Neural progenitor cell (in vitro differentiated cells): Measurements from ENCODE around the gene MILR1. TPM values are rescaled to one million over a fixed set of nuclear protein-coding genes. Genes with fewer than 3 reads are reported as not detected.

Source experiments
- DNase-seq: peaks from one replicate; pipeline ENCODE4 v3.0.0-alpha.2; 2016; ENCODE audit warnings: low spot score
- H2AFZ ChIP-seq: fragments of 200-600 bp; sonication (generic); replicated peaks from 2 replicates; pipeline ENCODE4 v1.6.1; 2016; ENCODE audit warnings: antibody characterized with exemption
- H3F3A ChIP-seq: fragments of 200-600 bp; sonication (generic); 2 replicates; pipeline ENCODE4 v1.6.1; 2016; ENCODE audit warnings: antibody characterized with exemption, low read depth
- H3K27ac ChIP-seq: fragments of 200-600 bp; sonication (generic); 2 replicates; pipeline ENCODE4 v1.5.1; 2016; ENCODE audit warnings: mild to moderate bottlenecking
- H3K27me3 ChIP-seq: fragments of 200-600 bp; sonication (generic); 2 replicates; pipeline ENCODE4 v1.6.1; 2016; ENCODE audit warnings: mild to moderate bottlenecking, moderate library complexity
- H3K36me3 ChIP-seq: fragments of 200-600 bp; sonication (generic); 2 replicates; pipeline ENCODE4 v1.5.1; 2016
- H3K4me1 ChIP-seq: fragments of 200-600 bp; sonication (generic); 2 replicates; pipeline ENCODE4 v1.6.1; 2016; ENCODE audit warnings: mixed run types
- H3K4me2 ChIP-seq: fragments of 200-600 bp; sonication (generic); 2 replicates; pipeline ENCODE4 v1.6.1; 2016
- H3K4me3 ChIP-seq: fragments of 200-600 bp; sonication (generic); 2 replicates; pipeline ENCODE4 v1.5.1; 2016
- H3K79me2 ChIP-seq: fragments of 200-600 bp; sonication (generic); 2 replicates; pipeline ENCODE4 v1.6.1; 2016; ENCODE audit warnings: low read depth
- H3K9ac ChIP-seq: fragments of 200-600 bp; sonication (generic); 2 replicates; pipeline ENCODE4 v1.6.1; 2016
- H3K9me3 ChIP-seq: fragments of 200-600 bp; sonication (generic); 2 replicates; pipeline ENCODE4 v1.5.1; 2016; ENCODE audit warnings: low read depth
- H4K20me1 ChIP-seq: fragments of 200-600 bp; sonication (generic); 2 replicates; pipeline ENCODE4 v1.6.1; 2016; ENCODE audit warnings: low read depth
- H3K27ac Mint-ChIP-seq: 3 replicates; pipeline ENCODE4 v1.8.0; 2021; ENCODE audit warnings: mixed read lengths
- H3K27me3 Mint-ChIP-seq: 2 replicates; pipeline ENCODE4 v1.8.0; 2022; ENCODE audit warnings: low read depth, mild to moderate bottlenecking, inconsistent platforms, moderate library complexity, mixed read lengths; ENCODE audit not compliant: insufficient read depth
- H3K36me3 Mint-ChIP-seq: 3 replicates; pipeline ENCODE4 v1.8.0; 2021; ENCODE audit warnings: mixed read lengths
- H3K4me1 Mint-ChIP-seq: 3 replicates; pipeline ENCODE4 v1.8.0; 2021; ENCODE audit warnings: mixed read lengths
- H3K4me3 Mint-ChIP-seq: 3 replicates; pipeline ENCODE4 v1.8.0; 2021; ENCODE audit warnings: mild to moderate bottlenecking, moderate library complexity, mixed read lengths
- H3K9me3 Mint-ChIP-seq: 3 replicates; pipeline ENCODE4 v1.8.0; 2020; ENCODE audit warnings: mixed read lengths
- CTCF ChIP-seq: fragments of 200-600 bp; sonication (generic); IDR thresholded peaks from 2 replicates; pipeline ENCODE4 v1.5.1; 2017; ENCODE audit warnings: antibody characterized with exemption, mild to moderate bottlenecking
- EZH2 ChIP-seq: fragments of 200-600 bp; sonication (generic); IDR thresholded peaks from 2 replicates; pipeline ENCODE4 v1.6.1; 2017; ENCODE audit warnings: antibody characterized with exemption, mild to moderate bottlenecking, moderate library complexity
- EZH2phosphoT487 ChIP-seq: fragments of 200-600 bp; sonication (generic); IDR thresholded peaks from 2 replicates; pipeline ENCODE4 v1.6.1; 2017; ENCODE audit warnings: antibody characterized with exemption
- microRNA counts: library from miRNA; unstranded; fragments of <30 nt; microRNA quantifications from one replicate; lab custom pipeline; 2016
- microRNA-seq: library from miRNA; unstranded; fragments of <30 nt; microRNA quantifications from one replicate; pipeline ENCODE4, GENCODE V29; 2016
- small RNA-seq: library from RNA; depleted of rRNA; stranded (forward); fragments of <200 nt; gene quantifications from one replicate; pipeline ENCODE3, GENCODE V24; 2015
- total RNA-seq: library from RNA; depleted of rRNA; stranded (reverse); fragments of >200 nt; gene quantifications from 2 replicates; pipeline ENCODE4 v1.2.3, GENCODE V29; 2015; ENCODE audit warnings: low replicate concordance

MILR1 gene
- total RNA-seq, 1 donor from 2014 or later = not detected

DNA sequence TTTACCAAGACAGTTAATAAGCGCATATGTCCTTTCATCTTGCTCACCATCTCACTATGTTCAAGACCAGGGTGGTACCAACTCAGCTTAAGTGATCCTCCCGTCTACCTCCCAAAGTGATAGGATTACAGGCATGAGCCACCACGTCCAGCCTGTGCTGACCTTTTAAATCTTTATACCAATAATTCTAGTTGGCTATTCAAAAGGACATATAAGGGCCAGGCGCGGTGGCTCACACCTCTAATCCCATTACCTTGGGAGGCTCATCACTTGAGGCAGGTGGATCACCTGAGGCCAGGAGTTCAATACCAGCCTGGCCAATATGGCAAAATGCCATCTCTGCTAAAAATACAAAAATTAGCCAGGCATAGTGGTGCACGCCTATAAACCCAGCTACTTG lies 60.3 kb downstream of the MILR1 start:
- Histone ChIP-seq H3F3A (peaks cover 24% of the 10 kb centered on the region), H2AFZ (no peak overlapping the region), H3K9me3 (no peaks in the 10 kb centered on the region), H4K20me1 (peaks cover 42% of the 10 kb centered on the region), H3K4me3 (no peak overlapping the region), H3K9ac (no peak overlapping the region), H3K4me2 (peak overlapping the region; percentile 96), H3K27me3 (no peaks in the 10 kb centered on the region), H3K79me2 (peaks cover 93% of the 10 kb centered on the region), H3K4me1 (peaks cover 12% of the 10 kb centered on the region), H3K36me3 (peaks cover 28% of the 10 kb centered on the region), H3K27ac (no peak overlapping the region)
- Mint-ChIP-seq H3K4me1 (peaks cover 23% of the 10 kb centered on the region), H3K27ac (no peak overlapping the region), H3K36me3 (peaks cover 28% of the 10 kb centered on the region), H3K27me3 (peaks cover 12% of the 10 kb centered on the region), H3K4me3 (no peak overlapping the region), H3K9me3 (no peaks in the 10 kb centered on the region)
- TF ChIP-seq CTCF (no peak), EZH2phosphoT487 (no peak), EZH2 (no peak)
- no peak for DNase-seq

GRCh38 chr17:64515419-64515818 lies 66.5 kb downstream of the MILR1 start:
- Histone ChIP-seq H3K9me3 (no peaks in the 10 kb centered on the region), H3K4me3 (no peak overlapping the region), H3K27me3 (no peaks in the 10 kb centered on the region), H3K79me2 (peaks cover 62% of the 10 kb centered on the region), H3K27ac (no peak overlapping the region), H3F3A (no peaks in the 10 kb centered on the region), H3K9ac (no peak overlapping the region), H3K4me1 (no peaks in the 10 kb centered on the region), H3K36me3 (peaks cover 35% of the 10 kb centered on the region), H4K20me1 (peaks cover 10% of the 10 kb centered on the region), H2AFZ (no peak overlapping the region), H3K4me2 (no peak overlapping the region)
- TF ChIP-seq CTCF (no peak), EZH2 (no peak), EZH2phosphoT487 (no peak)
- no peak for DNase-seq
- no peak overlapping the region for H3K27ac Mint-ChIP-seq
- H3K36me3 Mint-ChIP-seq = peaks cover 39% of the 10 kb centered on the region
- H3K9me3 Mint-ChIP-seq = no peaks in the 10 kb centered on the region
- no peak overlapping the region for H3K4me3 Mint-ChIP-seq
- no peaks in the 10 kb centered on the region for H3K27me3 Mint-ChIP-seq
- no peaks in the 10 kb centered on the region for H3K4me1 Mint-ChIP-seq

DNA sequence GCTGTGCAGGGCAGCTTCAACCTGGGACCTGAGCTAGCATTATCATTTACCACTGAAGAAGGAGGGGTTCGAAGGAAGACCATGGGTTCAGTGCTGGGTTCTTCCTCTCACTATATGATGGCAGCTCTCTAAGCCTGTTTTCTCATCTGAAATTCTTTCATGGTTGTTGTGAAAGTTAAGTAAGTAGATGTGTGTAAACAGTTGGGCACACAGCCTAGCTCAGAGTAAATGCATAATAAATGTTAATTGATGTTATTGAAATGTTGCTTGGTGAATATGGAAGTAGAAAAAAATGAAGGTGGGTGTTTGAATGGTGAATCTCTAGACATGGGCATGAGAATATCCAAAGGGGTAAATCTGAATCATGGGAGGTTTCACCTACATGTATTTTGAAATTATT lies 66.9 kb downstream of the MILR1 start:
- Histone ChIP-seq H4K20me1 (peaks cover 10% of the 10 kb centered on the region), H2AFZ (no peak overlapping the region), H3K9ac (no peak overlapping the region), H3K27ac (no peak overlapping the region), H3F3A (no peaks in the 10 kb centered on the region), H3K4me2 (no peak overlapping the region), H3K4me3 (no peak overlapping the region), H3K9me3 (no peaks in the 10 kb centered on the region), H3K36me3 (peaks cover 35% of the 10 kb centered on the region), H3K4me1 (no peaks in the 10 kb centered on the region), H3K79me2 (peaks cover 58% of the 10 kb centered on the region), H3K27me3 (no peaks in the 10 kb centered on the region)
- Mint-ChIP-seq H3K36me3 (peaks cover 37% of the 10 kb centered on the region), H3K4me3 (no peak overlapping the region), H3K27me3 (no peaks in the 10 kb centered on the region), H3K9me3 (no peaks in the 10 kb centered on the region), H3K27ac (no peak overlapping the region), H3K4me1 (no peaks in the 10 kb centered on the region)
- DNase-seq = no peak
- no peak for TF ChIP-seq EZH2phosphoT487
- no peak for TF ChIP-seq EZH2
- TF ChIP-seq CTCF = no peak

MicroRNAs encoded within 50 kb of the gene (microRNA counts, 767-probe panel; counts per million panel counts)
- 460 counts per million, percentile 90 among the panel's probes with 10 or more counts for microRNA hsa-miR-1273e (lab: Ali Mortazavi, UCI)

Small RNA genes lying within 50 kb of the gene (microRNA-seq; reads per million reads assigned to microRNA genes)
- not detected for gene MIR1273E
- 2.5 reads per million, percentile 10 among the genes with 10 or more reads in this experiment for gene MIR3064
- not detected for gene MIR5047

Small RNA genes lying within 50 kb of the gene (small RNA-seq; reads per million reads assigned to genes)
- gene ATP5MFP4 = not detected
- not detected for gene MIR1273E

Other genes with a start within 250 kb of the MILR1 start
- 10.6 and 11.7 TPM in 2 replicates for gene TEX2, start 185.9 kb upstream of the MILR1 start, total RNA-seq
- not detected in 2 replicates for gene PECAM1, start 58.3 kb upstream of the MILR1 start, total RNA-seq
- 29.5 and 33.9 TPM in 2 replicates for gene POLG2, start 47.9 kb downstream of the MILR1 start, total RNA-seq
- gene DDX5, start 57.2 kb downstream of the MILR1 start, total RNA-seq = 967 and 1,090 TPM in 2 replicates
- 75.4 and 76.9 TPM in 2 replicates for gene CEP95, start 57.9 kb downstream of the MILR1 start, total RNA-seq
- gene SMURF2, start 213.2 kb downstream of the MILR1 start, total RNA-seq = 21.6 and 24.6 TPM in 2 replicates